HEK293 (cell line): ENCODE results near the gene PARD3B.

Experiments
- REST ChIP-seq: fragments of 450-650 bp; formaldehyde crosslinking; IDR thresholded peaks from 2 replicates; pipeline ENCODE4 v1.5.1; 2016; ENCODE audit warnings: missing biosample characterization, missing genetic modification characterization
- SP2 ChIP-seq: fragments of 450-650 bp; formaldehyde crosslinking; IDR thresholded peaks from 2 replicates; pipeline ENCODE4 v1.5.1; 2016; ENCODE audit warnings: missing biosample characterization, missing genetic modification characterization
- YY1 ChIP-seq: fragments of 450-650 bp; formaldehyde crosslinking; IDR thresholded peaks from 2 replicates; pipeline ENCODE4 v1.5.1; 2018; ENCODE audit warnings: missing biosample characterization, missing genetic modification characterization
- ZNF10 ChIP-seq: fragments of 450-650 bp; formaldehyde crosslinking; IDR thresholded peaks from 2 replicates; pipeline ENCODE4 v1.5.1; 2017; ENCODE audit warnings: missing biosample characterization, missing genetic modification characterization
- ZNF121 ChIP-seq: fragments of 450-650 bp; formaldehyde crosslinking; IDR thresholded peaks from 2 replicates; pipeline ENCODE4 v1.5.1; 2016; ENCODE audit warnings: missing biosample characterization, missing genetic modification characterization
- ZNF274 ChIP-seq, 2 experiments: fragments of 200-500 bp in 1 of 2; fragments of 450-650 bp in 1 of 2; sonication (Bioruptor generic) in 1 of 2; formaldehyde crosslinking in 1 of 2; IDR thresholded peaks; 2 replicates each; pipeline versions ENCODE4 v1.5.1 to v1.6.1; 2014 to 2016; ENCODE audit warnings: borderline replicate concordance in 1 of 2, inconsistent platforms in 1 of 2, low read length in 1 of 2, missing biosample characterization in 1 of 2, missing genetic modification characterization in 1 of 2
- ZNF324 ChIP-seq: fragments of 450-650 bp; formaldehyde crosslinking; IDR thresholded peaks from 2 replicates; pipeline ENCODE4 v1.5.1; 2016; ENCODE audit warnings: missing biosample characterization, missing genetic modification characterization
- ZNF362 ChIP-seq: fragments of 450-650 bp; formaldehyde crosslinking; IDR thresholded peaks from 2 replicates; pipeline ENCODE4 v1.5.1; 2016; ENCODE audit warnings: missing biosample characterization, missing genetic modification characterization
- ZNF549 ChIP-seq: fragments of 450-650 bp; IDR thresholded peaks from 2 replicates; pipeline ENCODE4 v1.5.1; 2018; ENCODE audit warnings: missing biosample characterization, missing genetic modification characterization, mild to moderate bottlenecking, inconsistent platforms, moderate library complexity
- ZNF561 ChIP-seq: fragments of 450-650 bp; IDR thresholded peaks from 2 replicates; pipeline ENCODE4 v1.5.1; 2018; ENCODE audit warnings: missing biosample characterization, missing genetic modification characterization, borderline replicate concordance
- ZNF768 ChIP-seq: fragments of 450-650 bp; formaldehyde crosslinking; IDR thresholded peaks from 2 replicates; pipeline ENCODE4 v1.5.1; 2018; ENCODE audit warnings: missing biosample characterization, mild to moderate bottlenecking, missing genetic modification characterization
- TF ChIP-seq, protein P1 (sequence below): fragments of 450-650 bp; formaldehyde crosslinking; IDR thresholded peaks from 2 replicates; pipeline ENCODE4 v1.5.1; 2016; ENCODE audit warnings: missing biosample characterization, missing genetic modification characterization
- TF ChIP-seq, protein P2 (sequence below): fragments of 450-650 bp; formaldehyde crosslinking; IDR thresholded peaks from 2 replicates; pipeline ENCODE4 v1.5.1; 2016; ENCODE audit warnings: missing biosample characterization, missing genetic modification characterization
- TF ChIP-seq, protein P3 (sequence below): fragments of 450-650 bp; formaldehyde crosslinking; IDR thresholded peaks from 2 replicates; pipeline ENCODE4; 2016; ENCODE audit warnings: missing biosample characterization, missing genetic modification characterization

DNA sequence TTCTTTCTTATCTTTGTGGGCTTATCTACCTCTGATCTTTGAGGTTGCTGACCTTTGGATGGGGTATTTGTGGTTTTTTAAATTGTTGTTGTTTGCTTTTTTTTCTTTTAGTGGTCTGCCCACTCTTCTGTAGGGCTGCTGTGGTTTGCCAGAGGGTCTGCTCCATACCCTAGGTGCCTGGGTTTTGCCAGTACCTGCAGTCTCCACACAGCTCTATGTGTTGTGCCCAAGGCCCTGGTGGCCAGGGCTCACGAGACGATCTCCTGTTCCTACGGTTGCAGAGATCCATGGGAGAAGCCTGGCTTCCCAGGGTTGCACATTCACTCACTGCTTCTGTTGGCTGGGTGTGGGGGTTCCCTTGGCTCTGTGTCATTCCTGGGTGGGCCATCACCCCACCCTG lies 87.1 kb downstream of the PARD3B start:
- TF ChIP-seq, protein P1, sequence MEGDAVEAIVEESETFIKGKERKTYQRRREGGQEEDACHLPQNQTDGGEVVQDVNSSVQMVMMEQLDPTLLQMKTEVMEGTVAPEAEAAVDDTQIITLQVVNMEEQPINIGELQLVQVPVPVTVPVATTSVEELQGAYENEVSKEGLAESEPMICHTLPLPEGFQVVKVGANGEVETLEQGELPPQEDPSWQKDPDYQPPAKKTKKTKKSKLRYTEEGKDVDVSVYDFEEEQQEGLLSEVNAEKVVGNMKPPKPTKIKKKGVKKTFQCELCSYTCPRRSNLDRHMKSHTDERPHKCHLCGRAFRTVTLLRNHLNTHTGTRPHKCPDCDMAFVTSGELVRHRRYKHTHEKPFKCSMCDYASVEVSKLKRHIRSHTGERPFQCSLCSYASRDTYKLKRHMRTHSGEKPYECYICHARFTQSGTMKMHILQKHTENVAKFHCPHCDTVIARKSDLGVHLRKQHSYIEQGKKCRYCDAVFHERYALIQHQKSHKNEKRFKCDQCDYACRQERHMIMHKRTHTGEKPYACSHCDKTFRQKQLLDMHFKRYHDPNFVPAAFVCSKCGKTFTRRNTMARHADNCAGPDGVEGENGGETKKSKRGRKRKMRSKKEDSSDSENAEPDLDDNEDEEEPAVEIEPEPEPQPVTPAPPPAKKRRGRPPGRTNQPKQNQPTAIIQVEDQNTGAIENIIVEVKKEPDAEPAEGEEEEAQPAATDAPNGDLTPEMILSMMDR (tag by site-specific recombination), result no peak
- no peak for TF ChIP-seq ZNF362 (tag by site-specific recombination)
- TF ChIP-seq, protein P2, sequence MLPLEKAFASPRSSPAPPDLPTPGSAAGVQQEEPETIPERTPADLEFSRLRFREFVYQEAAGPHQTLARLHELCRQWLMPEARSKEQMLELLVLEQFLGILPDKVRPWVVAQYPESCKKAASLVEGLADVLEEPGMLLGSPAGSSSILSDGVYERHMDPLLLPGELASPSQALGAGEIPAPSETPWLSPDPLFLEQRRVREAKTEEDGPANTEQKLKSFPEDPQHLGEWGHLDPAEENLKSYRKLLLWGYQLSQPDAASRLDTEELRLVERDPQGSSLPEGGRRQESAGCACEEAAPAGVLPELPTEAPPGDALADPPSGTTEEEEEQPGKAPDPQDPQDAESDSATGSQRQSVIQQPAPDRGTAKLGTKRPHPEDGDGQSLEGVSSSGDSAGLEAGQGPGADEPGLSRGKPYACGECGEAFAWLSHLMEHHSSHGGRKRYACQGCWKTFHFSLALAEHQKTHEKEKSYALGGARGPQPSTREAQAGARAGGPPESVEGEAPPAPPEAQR (tag by site-specific recombination), result no peak
- TF ChIP-seq ZNF549, result no peak
- TF ChIP-seq, protein P3, sequence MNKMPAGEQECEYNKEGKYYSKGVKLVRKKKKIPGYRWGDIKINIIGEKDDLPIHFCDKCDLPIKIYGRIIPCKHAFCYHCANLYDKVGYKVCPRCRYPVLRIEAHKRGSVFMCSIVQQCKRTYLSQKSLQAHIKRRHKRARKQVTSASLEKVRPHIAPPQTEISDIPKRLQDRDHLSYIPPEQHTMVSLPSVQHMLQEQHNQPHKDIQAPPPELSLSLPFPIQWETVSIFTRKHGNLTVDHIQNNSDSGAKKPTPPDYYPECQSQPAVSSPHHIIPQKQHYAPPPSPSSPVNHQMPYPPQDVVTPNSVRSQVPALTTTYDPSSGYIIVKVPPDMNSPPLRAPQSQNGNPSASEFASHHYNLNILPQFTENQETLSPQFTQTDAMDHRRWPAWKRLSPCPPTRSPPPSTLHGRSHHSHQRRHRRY, result no peak
- no peak for TF ChIP-seq REST (tag by site-specific recombination)
- TF ChIP-seq ZNF324, result no peak
- TF ChIP-seq ZNF274 (IDR thresholded peaks at IDR 0.05; ENCODE audit: low read length), result no peak
- TF ChIP-seq ZNF274 (tag by site-specific recombination; IDR thresholded peaks at IDR 0.05; ENCODE audit: borderline replicate concordance), result no peak
- TF ChIP-seq ZNF121 (tag by site-specific recombination), result no peak
- TF ChIP-seq ZNF561, result no peak
- TF ChIP-seq SP2 (tag by site-specific recombination), result no peak
- no peak for TF ChIP-seq YY1 (tag by site-specific recombination)
- no peak for TF ChIP-seq ZNF768
- TF ChIP-seq ZNF10 (tag by site-specific recombination), result no peak
